GM18873 (cell line): ENCODE data around the gene ACTR3.
A peak's percentile ranks its signal among the peaks of the same experiment; 100 is the strongest.

Source experiments
- ATAC-seq: cut with Tn5 transposase; IDR thresholded peaks from one replicate; pipeline ENCODE4 v1.9.1; 2021; ENCODE audit warnings: mild to moderate bottlenecking, moderate library complexity, moderate number of reproducible peaks; ENCODE audit not compliant: unreplicated experiment, low FRiP score

Gene ACTR3

DNA sequence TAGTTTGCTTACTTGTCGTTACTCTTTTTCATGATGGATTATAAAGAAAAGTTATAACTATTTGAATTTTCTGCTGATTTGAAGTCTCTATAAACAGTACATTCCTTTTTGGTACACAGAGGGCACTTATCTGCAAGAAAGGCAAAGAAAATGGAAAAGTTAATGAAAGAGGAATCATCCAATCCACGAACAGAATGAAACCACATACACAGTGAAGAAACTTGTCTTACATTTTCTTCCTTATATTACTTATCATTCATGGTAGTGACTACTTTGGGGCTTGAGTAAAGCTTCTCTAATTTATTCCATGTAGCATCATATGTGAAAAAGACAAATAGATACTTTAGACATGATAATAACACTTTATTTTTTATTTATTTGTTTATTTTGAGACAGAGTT is 14.8 kb upstream of the ACTR3 start:
- ATAC-seq: no peak

DNA sequence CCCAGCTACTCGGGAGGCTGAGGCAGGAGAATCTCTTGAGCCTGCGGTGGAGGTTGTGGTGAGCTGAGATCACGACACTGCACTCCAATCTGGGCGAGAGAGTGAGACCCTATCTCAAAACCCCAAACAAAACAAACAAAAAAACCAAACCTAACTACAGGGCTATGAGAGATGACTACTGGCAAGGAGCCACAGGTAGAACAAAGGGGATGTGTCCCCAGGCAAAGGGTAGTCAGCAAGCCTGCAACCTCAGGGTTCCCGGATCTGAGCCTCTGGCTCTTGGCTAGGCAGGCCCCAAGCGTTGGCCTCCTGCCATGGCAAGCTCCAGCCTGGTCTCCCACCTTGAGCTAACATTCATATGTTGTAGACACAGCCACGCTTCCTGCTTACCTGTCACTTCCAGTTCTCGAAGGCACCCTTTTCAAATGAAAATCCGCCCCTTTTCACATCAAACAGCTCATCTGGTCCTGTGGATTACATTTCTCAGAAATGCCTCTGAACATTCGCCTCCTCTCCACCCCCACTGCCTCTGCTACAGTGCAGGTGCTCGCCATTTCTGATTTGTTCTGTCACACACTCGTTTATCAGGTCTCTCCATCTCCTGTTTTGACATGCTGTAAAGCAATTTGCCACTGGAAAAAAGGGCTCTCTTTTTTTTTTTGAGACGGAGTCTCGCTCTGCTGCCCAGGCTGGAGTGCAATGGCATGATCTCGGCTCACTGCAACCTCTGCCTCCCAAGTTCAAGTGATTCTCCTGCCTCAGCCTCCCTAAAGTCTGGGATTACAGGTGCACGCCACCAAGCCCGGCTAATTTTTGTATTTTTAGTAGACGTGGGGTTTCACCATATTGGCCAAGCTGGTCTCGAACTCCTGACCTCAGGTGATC is 13.1 kb upstream of the ACTR3 start:
- no peak for ATAC-seq

GRCh38 chr2:113877711-113878598 is 11.9 kb upstream of the ACTR3 start:
- ATAC-seq: no peak

DNA sequence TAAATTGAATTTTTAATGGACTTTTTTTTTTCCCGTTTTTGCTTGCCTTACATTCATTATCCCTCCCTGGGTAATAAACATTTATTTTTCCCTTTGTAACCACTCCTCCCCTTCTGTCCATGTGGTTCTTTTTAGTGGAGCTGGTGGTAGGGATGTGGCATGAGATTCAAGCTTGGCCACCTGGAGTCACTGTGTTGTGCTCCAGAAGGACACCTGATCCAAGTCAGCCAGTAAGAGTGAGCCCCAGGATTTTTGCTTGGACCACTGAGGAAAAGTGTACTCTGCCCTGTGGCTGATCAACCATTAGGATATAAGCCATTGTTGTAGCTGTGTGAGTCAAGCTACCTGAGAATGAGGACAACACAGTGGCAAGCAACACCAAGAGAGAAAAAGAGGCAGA is 11.1 kb upstream of the ACTR3 start:
- no peak for ATAC-seq

GRCh38 chr2:113879457-113879856 is 10.4 kb upstream of the ACTR3 start:
- ATAC-seq: no peak

- ATAC-seq: peak; percentile 78
Observed at GRCh38 chr2:113886479-113887008, 3.3 kb upstream of the ACTR3 start.

DNA sequence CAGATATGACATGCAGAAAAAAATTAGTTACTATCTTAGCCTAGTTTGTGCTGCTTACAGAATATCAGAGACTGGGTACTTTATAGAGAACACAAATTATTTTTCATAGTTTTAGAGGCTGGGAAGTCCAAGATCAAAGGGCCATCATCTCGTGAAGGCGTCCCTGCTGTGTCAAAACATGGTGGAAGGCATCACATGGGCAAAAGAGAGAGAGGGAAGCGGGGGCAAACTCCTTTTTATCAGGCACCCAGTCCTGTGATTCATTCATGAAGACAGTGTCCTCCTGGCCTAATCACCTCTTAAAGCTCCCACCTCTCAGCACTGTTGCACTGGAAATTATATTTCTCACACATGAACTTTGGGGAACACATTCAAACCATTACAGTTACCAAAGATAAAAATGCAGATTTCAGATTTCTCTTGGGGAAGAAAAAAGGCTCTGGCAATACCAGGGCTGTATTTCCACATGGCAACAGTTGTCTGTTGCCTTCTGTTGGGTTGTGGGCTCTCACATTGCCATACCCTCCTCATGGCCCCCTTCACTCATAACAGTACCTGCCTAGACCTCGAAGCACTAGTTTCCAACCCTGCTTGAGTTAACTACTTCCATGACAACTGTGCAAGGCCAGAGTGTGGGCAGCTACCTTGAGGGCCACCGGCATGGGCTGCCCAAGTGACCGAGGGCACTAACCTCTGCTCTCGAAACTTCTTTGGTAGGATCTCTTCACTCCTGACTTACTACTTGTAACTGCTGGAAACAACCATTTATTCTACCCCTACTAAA is 2.7 kb upstream of the ACTR3 start:
- ATAC-seq: no peak

- ATAC-seq: no peak
Observed at GRCh38 chr2:113888641-113889470, 1.0 kb upstream of the ACTR3 start.

DNA sequence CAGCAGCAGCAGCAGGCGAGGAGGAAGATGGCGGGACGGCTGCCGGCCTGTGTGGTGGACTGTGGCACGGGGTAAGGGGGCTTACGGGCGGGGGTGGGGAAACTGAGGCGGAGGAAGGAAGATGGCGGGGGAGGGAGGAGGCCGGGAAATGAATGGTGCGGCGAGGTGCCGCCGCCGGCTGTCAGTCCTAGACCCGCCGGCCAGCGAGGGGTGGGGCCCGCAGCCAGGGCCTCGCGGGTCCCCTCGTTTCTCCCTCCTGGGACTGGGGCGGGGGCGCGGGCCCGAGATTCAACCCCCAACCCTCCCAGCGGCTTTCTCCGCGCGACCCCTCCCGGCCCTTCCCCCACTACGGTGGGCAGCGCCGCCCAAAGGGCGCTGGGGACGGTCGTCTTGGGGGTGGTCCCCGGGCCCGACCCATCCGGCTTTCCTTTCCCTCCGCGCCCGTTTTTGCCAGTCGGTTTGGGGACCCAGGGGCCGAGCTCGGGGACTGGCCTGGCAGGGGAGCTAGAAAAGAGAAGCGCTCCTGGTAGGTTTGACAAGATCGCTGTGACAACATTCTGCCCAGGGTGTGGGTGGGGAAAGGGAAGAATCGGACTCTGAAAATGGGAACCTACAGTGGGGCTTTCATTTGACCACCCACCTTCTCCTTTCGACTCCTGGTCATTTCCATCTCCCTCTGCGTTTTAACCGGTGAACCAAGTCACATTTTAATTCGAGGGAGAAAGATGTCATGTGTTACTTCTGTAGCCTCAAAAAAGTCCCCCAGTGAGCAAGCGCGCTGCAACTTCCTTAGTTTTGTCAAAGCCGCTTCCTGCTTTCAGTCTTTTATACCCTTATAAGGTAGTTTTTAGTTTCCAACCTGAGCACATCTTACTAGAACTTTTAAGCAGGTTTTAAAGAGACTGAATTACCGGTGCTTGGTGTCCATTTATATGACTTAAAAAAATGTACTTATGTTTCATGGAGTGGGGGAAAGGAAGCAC is 655 bp downstream of the ACTR3 start:
- peak; percentile 23 for ATAC-seq

DNA sequence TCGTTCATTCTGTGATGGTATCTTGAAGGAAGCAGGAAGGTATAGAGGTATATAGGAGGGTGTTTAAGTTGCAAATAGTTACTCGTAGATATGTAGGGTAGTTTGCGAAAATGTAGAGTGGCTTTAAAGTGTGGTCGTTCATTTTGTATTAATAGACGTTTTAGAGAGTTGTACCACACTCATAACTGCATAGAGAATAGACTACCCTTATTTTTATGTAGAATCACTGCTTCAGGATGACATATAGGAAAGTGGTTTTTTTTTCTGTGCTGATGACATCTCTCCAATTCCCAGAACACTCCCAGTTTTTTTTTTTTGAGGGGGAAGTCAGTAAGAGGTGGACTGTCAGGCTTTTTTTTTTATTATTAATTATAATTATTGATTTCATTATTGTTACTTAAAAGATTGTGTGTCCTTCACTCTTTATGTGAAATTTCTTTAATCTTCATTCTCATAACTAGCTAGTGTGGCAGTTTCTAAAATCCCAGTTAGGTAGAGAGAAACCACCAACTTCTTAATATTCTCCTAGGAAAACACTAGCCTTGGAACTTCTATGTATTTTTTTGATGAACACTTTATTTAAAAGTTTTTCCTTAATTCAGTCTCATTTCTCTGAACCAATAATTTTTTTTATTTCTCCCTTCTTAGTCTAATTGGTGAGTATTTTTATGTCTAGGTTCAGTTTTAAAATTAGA is 1.5 kb downstream of the ACTR3 start:
- no peak for ATAC-seq

DNA sequence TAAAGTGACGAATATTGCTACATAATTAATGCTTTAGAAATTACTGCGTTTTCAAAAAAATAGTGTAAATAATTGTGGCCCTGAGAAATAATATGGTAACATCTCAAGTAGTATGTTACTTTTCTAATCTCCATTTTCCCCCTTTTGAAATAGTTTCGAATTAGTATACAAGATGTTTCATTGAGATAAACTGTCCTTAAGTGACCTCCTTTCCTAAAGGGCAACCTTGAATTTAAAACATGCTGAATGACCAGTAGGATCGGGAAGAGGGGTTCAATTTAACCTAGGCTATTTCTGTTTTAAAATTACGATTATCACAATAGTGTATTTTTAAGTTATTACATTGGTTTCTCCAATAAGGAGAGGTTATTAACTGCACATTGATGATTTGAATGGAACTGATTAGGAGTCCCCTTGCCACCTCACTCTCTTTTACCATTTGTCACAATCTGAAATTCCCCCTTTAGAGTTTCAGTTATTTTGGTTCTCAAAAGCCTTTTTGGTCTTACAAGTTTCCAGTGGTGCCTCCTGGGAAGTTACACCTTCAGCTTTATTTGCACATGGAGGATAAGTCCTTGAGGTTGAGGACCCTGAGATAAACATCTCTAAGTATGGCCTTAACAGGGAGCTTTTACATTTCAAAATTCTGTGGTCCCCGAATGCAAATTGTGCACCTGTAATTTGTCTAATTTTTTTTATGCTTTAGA is 2.3 kb downstream of the ACTR3 start:
- ATAC-seq: no peak

DNA sequence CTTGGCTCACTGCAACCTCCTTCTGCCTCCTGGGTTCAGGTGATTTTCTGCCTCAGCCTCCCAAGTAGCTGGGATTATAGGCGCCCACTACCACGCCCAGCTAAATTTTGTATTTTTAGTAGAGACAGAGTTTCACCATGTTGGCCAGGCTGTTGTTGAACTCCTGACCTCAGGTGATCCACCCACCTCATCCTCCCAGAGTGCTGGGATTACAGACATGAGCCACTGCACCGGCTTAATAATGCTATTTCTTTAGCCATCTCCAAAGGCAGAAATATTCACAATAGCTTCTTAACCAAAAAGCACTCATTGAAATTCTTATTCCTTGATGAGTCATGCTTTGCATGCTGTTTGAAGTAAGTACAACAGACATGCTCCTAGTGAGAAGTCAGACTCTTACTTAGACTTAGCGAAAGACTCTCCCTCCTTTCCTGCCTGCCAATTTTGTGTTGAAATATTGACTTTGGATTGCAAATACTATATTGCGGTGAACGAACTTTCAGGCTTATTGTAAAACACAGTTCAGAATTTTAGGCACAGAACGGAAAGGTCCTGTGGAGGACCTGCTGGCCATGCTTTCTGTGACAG is 4.4 kb downstream of the ACTR3 start:
- ATAC-seq: no peak

GRCh38 chr2:113895301-113895700 is 5.4 kb downstream of the ACTR3 start:
- ATAC-seq: no peak

DNA sequence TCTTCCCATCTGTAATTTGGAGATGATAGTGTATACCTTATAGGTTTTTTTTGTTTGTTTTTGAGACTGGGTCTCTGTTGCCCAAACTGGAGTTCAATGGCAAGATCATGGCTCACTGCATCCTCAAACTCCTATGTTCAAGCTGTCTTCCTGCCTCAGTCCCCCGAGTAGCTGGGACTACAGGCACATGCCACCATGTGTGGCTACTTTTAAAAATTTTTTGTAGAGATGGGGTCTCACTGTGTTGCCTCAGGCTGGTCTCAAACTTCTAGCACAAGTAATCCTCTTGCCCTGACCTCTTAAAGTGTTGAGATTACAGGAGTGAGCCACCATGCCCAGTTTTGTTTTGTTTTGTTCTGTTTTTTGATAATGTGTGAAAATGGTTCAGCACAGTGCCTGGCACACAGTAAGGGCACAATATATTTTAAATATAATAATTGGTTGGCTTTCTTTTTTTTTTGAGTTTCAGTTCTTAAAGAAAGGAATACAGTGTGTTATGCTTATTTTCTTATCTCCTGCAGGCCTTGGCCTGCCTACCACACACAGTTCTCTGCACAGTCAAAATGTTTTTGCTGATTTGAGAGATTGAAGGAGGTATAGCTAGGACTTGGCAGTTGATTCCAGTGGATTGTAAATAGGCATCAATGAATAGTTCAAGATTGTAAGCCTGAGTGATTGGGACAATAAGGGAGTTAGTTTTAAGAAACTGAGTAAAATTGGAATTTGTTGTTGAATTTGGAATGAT is 6.1 kb downstream of the ACTR3 start:
- ATAC-seq: no peak

- no peak for ATAC-seq
Observed at GRCh38 chr2:113896791-113897190, 6.9 kb downstream of the ACTR3 start.

- no peak for ATAC-seq
Observed at GRCh38 chr2:113898081-113898480, 8.2 kb downstream of the ACTR3 start.
